Limb (tissue), 2 donors: ENCODE data around the gene GH1.
"Not testable (repeated sequence)": the region's sequence is repeated elsewhere in the genome, so short reads cannot be mapped to it uniquely, and the experiment has no call there.

Experiments used
- DNase-seq, 2 donors: peaks; one replicate each; pipeline ENCODE4 v3.0.0-alpha.2; 2016; ENCODE audit errors: extremely low spot score in 2 of 2

Gene GH1

DNA sequence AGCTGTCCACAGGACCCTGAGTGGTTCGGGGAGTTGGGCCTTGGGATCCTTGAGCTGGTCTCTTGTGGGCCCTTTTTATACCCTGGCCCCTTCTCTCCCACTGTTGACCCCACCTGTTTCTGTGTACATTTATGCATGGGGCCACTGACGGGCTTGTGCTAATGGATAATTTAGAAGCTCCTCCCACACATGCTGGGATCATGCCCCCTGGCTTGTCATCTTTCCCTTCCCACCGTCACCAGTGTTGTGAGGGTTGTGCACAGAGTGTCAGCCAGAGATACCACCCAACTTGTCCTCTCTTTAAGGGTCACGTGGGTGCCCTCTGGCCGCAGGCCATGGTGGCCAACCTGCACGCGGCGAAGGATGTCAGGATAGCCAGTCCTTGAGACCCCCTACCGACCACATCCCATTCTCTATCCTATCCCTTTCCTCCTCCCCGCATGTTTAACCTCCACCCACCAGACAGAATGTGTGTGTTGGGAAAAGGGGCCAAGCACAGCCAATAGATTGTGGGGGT is at the start of gene GH1:
GH1 (minus strand) TSS at position 51 of the 517 bp plus-strand sequence. CDS start 63 bp downstream, outside the sequence.
- not testable (repeated sequence) for DNase-seq

DNA sequence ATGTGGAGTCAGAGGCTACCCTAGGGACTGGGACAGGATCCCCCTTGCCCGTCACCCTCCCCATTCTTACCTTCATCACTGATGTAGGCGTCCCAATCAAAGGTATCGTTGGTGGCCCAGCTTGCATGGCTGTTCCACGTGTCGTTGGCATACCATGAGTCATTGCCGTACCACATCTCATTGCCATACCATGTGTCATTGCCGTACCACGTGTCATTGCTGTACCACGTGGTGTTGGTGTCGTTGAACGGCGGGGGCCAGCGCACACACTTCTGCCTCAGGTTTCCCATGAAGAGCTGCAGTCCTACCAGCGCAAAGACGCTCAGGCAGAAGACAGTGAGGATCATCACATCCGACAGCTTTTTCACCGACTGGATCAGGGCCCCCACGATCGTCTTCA is 49.3 kb upstream of the GH1 start:
- DNase-seq: no peak

DNA sequence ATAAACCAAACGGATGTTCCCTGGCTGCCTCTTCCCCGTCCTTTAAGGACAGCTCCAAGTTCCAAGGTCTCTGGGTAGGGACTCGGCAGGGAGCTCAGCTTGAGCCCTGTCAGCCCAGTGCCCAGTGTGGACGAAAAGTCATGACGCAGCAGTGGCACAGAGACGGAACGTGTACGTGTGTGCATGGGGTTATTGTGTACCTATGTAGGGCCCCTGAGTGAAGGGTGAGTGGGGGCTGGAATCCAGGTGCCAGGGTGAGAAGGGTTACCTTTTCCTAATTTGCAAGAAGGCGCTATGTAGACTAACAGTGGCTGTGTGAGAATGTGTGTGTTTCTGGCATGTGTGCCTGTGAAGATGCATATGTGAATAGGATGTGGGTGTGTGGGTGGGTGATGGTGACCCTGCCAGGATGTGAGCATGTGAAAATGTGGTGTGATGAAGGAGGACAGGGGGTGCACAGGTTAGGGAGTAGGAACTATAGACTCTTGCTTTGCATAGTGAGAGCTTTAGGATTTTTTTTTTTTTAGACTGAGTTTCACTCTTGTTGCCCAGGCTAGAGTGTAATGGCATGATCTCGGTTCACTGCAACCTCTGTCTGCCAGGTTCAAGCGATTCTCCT is 48.1 kb upstream of the GH1 start:
- DNase-seq: no peak

DNA sequence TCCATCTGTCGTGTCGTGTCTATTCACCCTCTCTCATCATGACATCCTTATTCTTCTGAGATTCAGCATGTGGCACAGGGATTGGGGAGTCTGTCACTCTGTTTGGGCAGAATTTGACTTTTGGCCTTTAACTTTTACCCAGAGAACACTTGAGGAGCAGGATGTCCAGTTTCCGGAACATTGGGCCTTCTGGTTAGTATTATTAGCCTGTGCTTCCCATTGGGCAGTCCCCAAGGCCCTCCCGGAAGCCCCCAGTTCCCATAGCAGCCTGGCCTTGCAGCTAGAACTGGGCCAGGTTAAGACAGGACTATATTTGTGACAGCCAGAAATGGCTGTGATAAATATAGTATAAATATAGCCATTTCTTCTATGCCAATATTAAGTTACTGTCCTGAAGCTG is 44.5 kb upstream of the GH1 start:
- no peak for DNase-seq

DNA sequence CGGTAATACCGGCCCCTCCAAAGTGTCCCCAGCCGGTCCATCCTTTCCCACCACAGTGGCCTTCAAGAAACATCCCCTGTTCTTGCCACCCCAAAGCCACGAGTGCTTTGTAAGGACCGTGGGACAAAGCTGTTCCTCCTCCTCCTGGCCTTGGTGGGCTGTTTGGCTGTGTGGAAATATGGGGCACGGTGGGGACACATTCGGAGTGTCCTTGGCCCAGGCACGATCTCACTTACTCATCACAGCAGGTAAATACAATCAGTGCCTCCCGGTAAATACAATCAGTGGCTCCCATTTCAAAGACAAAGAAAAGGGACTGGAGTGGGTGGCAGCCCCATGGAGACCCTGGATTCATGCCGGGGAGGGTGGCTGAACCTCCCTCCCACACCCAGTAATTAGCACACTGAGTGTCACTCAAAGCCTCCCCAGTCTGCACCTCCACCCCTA is 43.7 kb upstream of the GH1 start:
- DNase-seq: no peak

DNA sequence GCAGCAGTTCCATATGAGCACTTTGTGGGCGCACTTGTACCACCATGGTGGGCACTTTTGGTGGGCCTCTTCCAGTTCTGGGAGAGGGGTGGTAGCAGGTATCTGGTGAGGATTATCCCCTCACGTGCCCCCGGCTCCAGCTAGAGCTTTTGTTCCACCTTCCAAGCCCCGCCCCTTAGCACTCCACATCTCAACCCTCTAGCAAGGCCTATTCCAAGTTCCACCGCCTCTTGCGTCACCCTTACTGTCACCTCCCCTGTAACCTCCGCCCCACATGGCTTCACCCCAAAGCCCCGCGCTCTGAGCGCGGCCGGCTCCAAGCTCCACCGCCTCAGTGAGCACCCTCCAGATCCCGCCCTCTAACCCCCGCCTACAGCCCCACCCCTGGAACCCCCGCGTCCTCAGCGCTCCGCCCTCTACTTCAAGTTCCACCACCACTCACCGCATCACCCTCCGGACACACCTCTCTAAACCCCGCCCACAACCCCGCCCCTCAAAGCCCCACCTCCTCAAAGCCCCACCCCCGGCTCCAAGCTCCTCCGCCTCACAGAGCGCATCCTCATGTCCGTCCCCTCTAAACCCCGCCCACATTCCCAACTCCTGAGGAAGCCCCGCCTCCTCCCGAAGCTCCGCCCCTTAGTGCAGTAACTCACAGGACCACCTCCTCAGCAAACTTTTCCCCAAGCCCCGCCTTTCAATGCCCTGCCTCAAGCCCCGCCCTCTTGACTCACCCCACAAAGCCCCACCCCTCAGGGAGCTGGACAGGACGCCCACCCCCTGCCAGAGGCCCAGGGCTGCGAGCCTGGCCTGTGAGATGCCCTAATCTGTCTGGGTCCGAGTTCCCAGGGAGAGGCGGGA is 42.9 kb upstream of the GH1 start:
- DNase-seq: peak in 1 of 2 donors; percentile 71

DNA sequence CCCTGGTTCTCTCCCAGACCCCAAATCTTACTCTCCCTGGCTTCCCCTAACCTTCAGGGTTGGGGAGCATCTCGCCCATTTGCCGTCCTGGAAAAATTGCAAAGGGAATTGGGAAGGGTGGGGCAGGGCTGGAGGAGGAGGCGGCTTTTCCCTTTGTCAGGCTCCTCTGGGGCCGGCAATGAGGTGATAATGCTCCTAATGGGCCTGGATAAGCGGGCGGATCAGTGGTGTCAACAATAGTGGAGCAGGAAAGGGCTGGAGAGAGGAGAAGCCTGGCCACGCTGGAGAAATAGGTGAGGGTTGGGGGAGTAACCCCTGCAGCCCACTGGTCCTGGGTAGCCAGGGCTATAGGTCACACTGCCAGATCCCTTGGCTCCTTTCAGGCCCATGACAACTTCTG is 41.8 kb upstream of the GH1 start:
- DNase-seq: no peak

DNA sequence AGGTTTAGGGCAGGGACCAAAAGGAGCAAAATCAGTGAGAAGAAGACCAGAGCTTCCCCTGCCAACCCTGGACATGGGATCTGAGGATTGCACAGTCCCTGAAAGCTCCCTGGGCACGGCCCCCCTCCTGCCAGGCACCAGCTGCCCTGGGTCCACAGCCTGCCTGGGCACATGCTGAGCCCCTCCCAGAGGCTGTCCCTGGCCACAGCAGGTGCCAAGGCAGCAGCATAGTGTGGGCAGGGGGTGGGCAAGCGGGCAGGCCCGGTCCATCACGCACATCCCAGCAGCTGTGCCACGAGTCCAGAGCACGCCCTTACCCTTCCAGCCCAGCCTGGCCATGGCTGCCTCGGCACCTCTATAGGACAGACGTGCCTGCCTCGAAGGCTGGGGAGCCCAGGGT is 41.4 kb upstream of the GH1 start:
- DNase-seq: no peak

DNA sequence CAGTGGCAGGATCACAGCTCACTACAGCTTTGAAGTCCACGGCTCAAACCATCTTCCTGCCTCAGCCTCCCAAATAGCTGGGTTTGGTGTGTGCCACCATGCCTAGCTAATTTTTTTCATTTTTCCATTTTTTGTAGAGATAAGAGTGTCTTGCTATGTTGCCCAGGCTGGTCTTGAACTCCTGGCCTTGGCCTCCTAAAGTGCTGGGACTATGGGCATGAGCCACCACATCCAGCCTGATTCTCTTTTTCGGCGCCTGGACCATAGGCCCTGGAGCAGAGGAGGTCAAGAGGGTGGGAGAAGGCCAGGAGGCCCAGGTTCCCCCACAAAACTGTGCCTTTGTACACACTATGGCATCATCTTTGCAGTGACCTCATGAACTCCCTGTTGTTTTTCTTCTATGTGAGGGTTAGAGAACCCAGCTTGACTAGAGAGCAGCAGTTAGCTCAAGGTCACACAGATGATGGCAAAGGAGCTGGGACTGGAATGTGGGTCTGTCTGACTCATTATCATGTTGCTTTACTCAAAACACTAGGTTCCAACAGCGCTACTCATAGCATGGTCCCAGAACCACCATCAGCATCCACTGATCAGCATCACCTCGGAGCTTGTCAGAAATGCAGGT is 37.8 kb upstream of the GH1 start:
- DNase-seq: no peak

DNA sequence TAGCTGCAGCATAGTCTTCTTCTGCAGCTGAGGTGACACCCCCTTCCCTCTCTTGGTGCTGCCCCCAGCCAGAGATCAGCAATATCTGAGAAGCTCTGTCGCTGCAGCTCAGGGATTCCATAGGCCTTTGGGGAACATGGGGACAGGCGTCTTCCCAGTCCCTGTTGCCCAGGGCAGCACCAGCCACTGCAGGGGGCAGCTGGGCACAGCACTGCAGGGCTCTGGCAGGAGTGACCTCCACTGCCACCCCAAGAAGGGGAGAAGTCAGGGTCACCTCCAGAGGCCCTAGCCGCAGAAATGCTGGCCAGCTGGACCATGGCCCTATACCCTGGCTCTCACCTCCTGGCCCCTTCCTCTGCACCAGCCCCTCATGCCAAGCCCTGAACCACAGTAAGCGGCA is 37.2 kb upstream of the GH1 start:
- DNase-seq: no peak

DNA sequence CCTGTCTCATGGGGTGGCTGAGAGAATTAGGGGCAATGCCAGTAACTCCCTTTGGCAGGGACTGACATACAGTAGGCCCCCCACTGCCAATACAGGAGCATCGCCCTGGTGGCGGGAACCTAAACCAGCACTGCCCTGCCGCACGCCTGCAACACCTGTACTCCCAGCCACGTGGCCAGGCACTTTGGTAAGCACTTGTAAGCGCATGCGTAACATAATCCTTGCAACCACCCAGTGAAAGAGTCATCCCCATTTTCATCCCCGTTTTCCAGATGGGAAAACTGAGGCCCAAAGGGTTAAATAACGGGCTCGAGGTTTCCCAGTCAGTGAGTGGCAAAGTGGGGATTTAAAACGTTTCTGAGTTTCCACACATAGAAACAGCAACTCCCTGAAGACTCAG is 36.6 kb upstream of the GH1 start:
- DNase-seq: no peak

DNA sequence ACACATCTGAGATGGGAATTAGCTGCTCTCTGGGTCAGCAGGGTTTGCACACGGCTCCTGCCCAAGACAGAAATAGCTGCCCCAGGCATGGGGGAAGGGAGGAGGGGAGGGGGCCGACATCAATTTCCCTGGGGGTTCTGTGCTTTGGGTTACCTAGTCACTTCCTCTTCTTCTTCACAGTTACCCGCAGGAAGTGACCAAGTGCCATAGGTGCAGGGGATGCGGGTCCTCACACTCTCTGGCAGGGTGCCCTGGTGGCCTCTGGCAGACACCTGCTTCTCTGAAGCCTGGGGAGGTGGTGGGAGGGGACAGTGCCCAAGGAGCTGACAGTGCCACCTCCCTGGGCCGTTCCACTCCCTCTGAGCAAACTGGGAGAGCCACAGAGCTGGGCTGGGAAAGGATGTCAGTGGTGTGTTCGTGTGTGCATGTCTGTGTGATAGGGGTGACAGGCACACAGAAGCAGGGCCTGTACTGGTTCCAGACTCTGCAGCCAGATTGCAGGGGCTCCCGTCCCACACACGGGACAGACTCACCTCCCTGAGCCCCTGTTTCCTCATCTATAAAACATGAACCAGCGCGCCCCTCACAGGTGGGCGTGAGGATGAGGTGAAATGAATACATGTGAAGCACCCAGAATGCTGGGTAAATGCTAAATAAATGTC is 35.9 kb upstream of the GH1 start:
- no peak for DNase-seq

DNA sequence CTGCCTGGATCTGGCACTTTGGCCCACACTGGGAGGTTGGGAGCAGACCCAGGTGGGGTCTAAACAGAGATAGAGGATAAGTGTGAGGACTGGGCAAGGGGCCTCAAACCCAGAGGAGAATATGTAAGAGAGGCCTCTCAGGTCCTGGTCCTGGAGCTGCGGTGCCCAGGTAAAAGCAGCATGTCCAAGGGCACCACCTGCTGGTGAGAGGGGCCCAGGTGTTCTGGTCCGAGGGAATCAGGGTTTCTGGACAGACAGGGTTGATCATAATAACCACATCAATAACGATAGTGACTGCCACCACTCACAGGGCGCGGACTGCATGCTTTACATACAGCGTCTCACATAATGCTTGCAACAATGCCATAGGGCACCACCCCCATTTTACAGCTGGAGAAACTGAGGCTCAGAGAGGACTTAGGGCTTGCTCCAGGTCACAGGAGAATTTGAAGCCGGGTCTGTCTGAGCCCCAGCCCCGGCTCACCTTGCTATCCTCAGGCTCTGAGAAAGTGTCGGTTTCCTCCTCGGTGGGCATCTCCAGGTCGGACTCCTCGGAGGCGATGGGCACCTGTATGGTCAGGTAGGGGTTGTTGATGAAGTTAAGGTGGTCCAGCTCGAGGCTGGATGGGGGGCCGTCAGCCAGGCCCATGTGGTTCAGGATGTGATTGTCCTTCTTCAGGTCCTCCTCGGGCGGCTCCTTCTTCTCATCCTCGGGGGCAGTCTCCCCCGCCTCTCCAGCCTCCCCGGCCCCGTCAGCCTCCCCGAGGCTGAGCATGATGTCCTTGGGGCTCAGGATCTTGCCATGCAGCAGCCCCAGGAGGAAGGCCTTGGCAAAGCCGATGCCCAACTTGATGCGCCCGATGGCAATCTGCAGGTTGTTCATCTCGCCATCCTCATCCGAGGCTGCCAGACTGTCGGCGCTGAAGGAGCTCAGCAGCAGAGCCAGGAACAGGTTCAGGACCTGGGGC is 32.6 kb upstream of the GH1 start:
- DNase-seq: no peak

DNA sequence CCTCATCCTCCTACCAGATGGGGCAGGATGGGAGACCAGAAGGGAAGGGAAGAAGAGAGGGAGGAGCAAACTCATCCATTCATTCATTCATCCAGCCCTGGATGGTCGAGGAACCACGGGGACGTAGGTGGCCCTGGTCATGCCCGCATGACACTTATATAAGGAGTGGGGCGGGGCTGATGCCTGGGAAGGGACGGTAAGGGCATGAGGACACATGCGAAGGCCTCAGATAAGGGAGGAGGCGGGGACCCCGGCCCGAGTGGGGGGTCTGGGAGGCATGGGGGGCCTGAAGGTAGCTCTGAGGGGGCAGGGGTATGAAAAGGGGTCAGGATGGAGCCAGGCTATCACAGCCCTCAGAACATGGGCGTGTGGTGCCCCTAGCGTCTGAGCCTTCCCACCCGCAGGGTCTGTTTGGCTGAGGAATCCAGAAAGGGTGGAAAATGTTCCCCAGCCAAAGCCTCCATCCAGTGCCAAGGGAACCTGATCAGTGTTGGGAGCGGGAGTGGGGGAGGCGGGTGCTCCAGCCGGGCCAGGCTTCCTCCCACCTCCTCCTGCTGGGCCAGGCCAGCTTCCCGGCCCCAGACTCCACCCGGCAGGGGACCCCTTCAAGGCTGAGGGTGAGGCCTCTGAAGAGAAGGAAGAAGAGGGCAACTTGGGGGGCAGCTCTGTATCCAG is 31.1 kb upstream of the GH1 start:
- DNase-seq: peak; percentile 20 to 66

DNA sequence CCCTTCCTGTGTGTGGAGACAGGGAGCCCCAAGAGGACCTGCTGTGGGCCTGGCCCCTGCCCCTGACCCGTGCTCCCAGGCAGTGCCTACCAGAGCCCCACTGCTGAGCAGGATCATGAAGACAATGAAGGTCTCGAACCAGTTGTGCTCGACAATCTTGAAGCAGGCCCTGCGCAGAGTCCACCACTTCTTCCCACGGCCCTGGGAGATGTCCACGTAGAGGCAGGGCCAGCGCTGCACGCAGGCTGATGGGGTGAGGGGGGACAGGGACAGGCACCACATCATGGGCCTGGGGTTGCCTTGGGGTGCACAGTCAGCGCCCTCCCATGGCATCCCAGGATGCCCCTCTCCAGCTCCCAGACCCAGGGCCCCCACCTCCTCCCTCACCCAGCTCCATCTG is 29.9 kb upstream of the GH1 start:
- no peak for DNase-seq

DNA sequence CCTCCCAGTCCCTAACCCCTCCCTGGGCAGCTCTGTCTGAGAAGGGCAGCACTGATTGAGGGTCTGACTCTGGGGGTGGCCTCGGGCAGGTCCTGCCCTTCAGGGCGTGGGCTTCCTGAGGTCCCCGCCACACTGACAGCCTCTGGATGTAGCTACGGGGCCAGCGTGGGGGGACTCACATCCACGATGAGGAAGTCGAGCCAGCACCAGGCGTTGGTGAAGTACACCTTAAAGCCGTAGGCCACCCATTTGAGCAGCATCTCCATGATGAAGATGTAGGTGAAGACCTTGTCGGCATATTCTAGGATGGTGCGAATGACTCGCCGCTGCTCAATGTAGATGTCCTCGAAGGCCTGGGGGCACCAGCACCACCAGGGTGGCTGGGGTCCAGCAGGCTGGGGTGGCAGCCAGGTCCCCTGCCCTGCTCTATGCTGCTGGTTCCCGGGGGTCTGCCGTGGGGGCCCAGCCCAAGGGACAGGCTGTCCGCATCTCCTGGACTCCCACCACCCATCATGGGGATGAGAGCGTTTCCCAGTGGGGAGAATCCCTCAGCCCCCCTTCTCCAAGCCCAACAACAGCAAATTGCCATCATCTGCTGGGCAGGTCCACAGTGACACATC is 29.2 kb upstream of the GH1 start:
- DNase-seq: no peak

DNA sequence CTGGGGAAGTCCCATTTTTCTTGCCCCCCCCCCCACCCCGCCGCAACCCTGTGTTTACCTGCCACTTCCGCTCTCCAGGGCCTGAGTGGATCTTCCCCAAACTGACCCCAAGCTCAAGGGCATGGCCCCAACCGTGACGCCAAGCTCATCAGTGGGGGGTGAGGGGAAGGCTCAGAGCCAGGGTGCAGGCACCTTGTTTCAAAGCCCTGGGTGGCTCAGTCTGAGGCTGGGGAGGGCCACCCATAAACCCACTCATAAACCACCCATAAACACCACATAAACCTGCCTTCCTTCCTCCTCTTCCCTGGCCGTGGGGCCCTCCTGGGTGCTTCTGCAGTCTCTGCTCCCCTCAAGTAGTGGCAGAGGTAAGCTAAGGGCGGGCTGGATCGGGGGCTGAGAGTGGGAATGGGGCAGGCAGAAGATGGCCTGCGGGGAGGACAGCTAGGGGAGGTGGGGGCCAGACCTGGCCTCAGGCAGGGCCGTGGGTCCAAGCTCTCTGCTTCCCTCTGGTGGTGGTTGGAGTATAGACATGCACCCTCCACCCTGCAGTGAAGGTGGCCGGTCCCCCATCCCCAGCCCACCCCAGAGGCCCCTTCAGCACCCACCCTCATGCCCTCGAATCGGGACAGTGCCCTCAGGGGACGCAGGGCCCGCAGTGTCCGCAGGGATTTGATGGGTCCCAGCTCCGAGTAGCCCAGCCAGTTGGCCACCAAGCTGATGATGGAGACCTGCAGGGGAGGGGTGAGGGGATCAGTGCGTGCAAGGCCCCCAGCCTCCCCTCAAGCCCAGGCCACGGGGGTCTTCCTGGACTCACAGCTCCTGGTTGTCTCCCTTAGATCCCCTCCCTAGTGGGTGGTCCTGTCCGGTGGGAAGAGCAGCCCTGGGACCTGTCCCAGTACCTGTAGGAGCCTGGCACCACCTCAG is 28.1 kb upstream of the GH1 start:
- peak in 1 of 2 donors; percentile 56 for DNase-seq

DNA sequence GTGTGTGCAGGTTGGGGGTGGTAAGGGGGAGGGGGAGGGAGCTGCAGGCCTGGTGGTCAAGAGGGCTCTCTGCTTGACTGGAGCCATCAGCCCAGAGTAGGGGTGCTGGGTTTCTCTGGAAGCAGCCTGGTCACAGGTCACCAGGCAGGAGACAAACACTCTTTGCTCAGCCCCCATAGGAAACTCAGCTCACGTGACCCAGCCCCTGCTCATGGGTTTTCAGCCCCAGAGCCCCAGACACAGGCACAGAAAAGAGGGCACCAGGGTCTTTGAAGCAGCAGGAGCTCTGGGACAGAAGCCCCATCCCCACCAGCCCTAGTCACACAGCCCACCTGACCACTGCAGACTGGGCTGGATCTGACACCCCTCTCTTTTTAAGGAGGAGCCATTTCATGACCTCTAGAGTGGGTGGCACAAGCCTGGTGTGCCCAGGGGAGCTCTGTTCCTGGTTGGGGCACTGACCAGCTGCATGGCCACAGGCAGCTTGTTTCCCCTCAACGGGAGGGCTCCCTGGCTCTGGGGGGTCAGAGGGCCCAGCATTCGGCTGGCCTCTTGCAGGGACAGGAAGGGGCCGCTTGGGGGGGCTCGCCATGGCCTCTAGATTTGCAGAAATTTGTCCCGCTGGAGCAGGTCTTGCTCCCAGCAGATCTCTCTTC is 27.3 kb upstream of the GH1 start:
- DNase-seq: peak in 1 of 2 donors; percentile 17
